HEK293 (cell line): Measurements from ENCODE around the gene NOP10.

Source experiments
- CTCF ChIA-PET: fragments of 350-600 bp; formaldehyde crosslinking; extraction: SDS; loops from one replicate; lab custom pipeline; 2021; ENCODE audit warnings: antibody characterized with exemption; lab: Yijun Ruan, JAX
- POLR2A ChIA-PET: fragments of 300-600 bp; formaldehyde crosslinking; extraction: SDS; loops from one replicate; lab custom pipeline; 2020; ENCODE audit warnings: antibody characterized with exemption, inconsistent platforms; lab: Yijun Ruan, JAX
- H3K27ac ChIP-seq: fragments of 200-500 bp; sonication (Bioruptor generic); 2 replicates; pipeline ENCODE4 v1.5.1; 2014; ENCODE audit warnings: low read depth, low read length, control low read depth, inconsistent platforms; ENCODE audit errors: extremely low read depth
- H3K36me3 ChIP-seq, 2 experiments: fragments of 200-500 bp in 1 of 2; sonication (Bioruptor generic) in 1 of 2; 1 replicate in 1 of 2; 2 replicates in 1 of 2; pipeline ENCODE4 v1.5.1; 2014 to 2017; ENCODE audit warnings: inconsistent platforms in 2 of 2, low read length in 2 of 2; ENCODE audit not compliant: control insufficient read depth in 2 of 2, insufficient read depth in 1 of 2
- H3K4me1 ChIP-seq: fragments of 200-500 bp; sonication (Bioruptor generic); 2 replicates; pipeline ENCODE4 v1.5.1; 2014; ENCODE audit warnings: mild to moderate bottlenecking, low read length, inconsistent platforms; ENCODE audit not compliant: control insufficient read depth, insufficient read depth
- H3K4me3 ChIP-seq: 2 replicates; pipeline ENCODE4 v1.5.1; 2011; ENCODE audit warnings: low read depth, mild to moderate bottlenecking, control low read depth, low read length, moderate library complexity
- H3K9me3 ChIP-seq: fragments of 200-500 bp; sonication (Bioruptor generic); 2 replicates; pipeline ENCODE4 v1.5.1; 2014; ENCODE audit warnings: low read depth, low read length, inconsistent platforms; ENCODE audit not compliant: control insufficient read depth, insufficient read depth
- GLI2 ChIP-seq: fragments of 450-650 bp; formaldehyde crosslinking; IDR thresholded peaks from 2 replicates; pipeline ENCODE4; 2017; ENCODE audit warnings: missing biosample characterization, missing genetic modification characterization, low read depth, borderline replicate concordance
- HOXD13 ChIP-seq: sonication (generic); formaldehyde crosslinking; IDR thresholded peaks from 2 replicates; pipeline ENCODE4 v1.8.0; 2022; ENCODE audit warnings: missing genetic modification reagents, borderline replicate concordance
- KLF16 ChIP-seq: fragments of 450-650 bp; formaldehyde crosslinking; IDR thresholded peaks from 2 replicates; pipeline ENCODE4 v1.5.1; 2017; ENCODE audit warnings: missing biosample characterization, missing genetic modification characterization
- ZBTB6 ChIP-seq: fragments of 450-650 bp; formaldehyde crosslinking; IDR thresholded peaks from 2 replicates; pipeline ENCODE4 v1.5.1; 2017; ENCODE audit warnings: missing biosample characterization, missing genetic modification characterization
- ZBTB7A ChIP-seq: fragments of 450-650 bp; formaldehyde crosslinking; IDR thresholded peaks from 2 replicates; pipeline ENCODE4 v1.5.1; 2016; ENCODE audit warnings: low read depth, missing biosample characterization, missing genetic modification characterization
- ZNF114 ChIP-seq: fragments of 450-650 bp; formaldehyde crosslinking; IDR thresholded peaks from 2 replicates; pipeline ENCODE4 v1.5.0; 2017; ENCODE audit warnings: missing biosample characterization, missing genetic modification characterization
- ZNF148 ChIP-seq: fragments of 450-650 bp; formaldehyde crosslinking; IDR thresholded peaks from 2 replicates; pipeline ENCODE4 v1.5.0; 2017; ENCODE audit warnings: missing biosample characterization, missing genetic modification characterization, borderline replicate concordance
- ZNF155 ChIP-seq: fragments of 450-650 bp; formaldehyde crosslinking; IDR thresholded peaks from 2 replicates; pipeline ENCODE4 v1.5.1; 2016; ENCODE audit warnings: missing biosample characterization, missing genetic modification characterization
- ZNF169 ChIP-seq: fragments of 450-650 bp; formaldehyde crosslinking; IDR thresholded peaks from 2 replicates; pipeline ENCODE4 v1.5.1; 2016; ENCODE audit warnings: missing biosample characterization, missing genetic modification characterization
- ZNF174 ChIP-seq: fragments of 450-650 bp; formaldehyde crosslinking; IDR thresholded peaks from 2 replicates; pipeline ENCODE4 v1.5.0; 2017; ENCODE audit warnings: missing biosample characterization, mild to moderate bottlenecking, missing genetic modification characterization
- ZNF202 ChIP-seq: fragments of 450-650 bp; formaldehyde crosslinking; IDR thresholded peaks from 2 replicates; pipeline ENCODE4 v1.5.1; 2016; ENCODE audit warnings: missing biosample characterization, missing genetic modification characterization, borderline replicate concordance
- ZNF24 ChIP-seq: fragments of 450-650 bp; formaldehyde crosslinking; IDR thresholded peaks from 2 replicates; pipeline ENCODE4 v1.5.1; 2016; ENCODE audit warnings: missing biosample characterization, missing genetic modification characterization
- ZNF473 ChIP-seq: fragments of 450-650 bp; formaldehyde crosslinking; IDR thresholded peaks from 2 replicates; pipeline ENCODE4 v1.5.1; 2017; ENCODE audit warnings: missing biosample characterization, missing genetic modification characterization
- ZNF513 ChIP-seq: fragments of 450-650 bp; IDR thresholded peaks from 2 replicates; pipeline ENCODE4 v1.5.1; 2018; ENCODE audit warnings: missing biosample characterization, missing genetic modification characterization
- ZNF514 ChIP-seq: fragments of 450-650 bp; formaldehyde crosslinking; IDR thresholded peaks from 2 replicates; pipeline ENCODE4 v1.5.1; 2016; ENCODE audit warnings: missing biosample characterization, missing genetic modification characterization
- ZNF521 ChIP-seq: fragments of 450-650 bp; formaldehyde crosslinking; IDR thresholded peaks from 2 replicates; pipeline ENCODE4 v1.5.1; 2017; ENCODE audit warnings: missing biosample characterization, mild to moderate bottlenecking, missing genetic modification characterization
- ZNF610 ChIP-seq: fragments of 450-650 bp; formaldehyde crosslinking; IDR thresholded peaks from 2 replicates; pipeline ENCODE4 v1.5.1; 2016; ENCODE audit warnings: missing biosample characterization, missing genetic modification characterization, borderline replicate concordance
- ZNF624 ChIP-seq: fragments of 450-650 bp; formaldehyde crosslinking; IDR thresholded peaks from 2 replicates; pipeline ENCODE4 v1.5.1; 2017; ENCODE audit warnings: missing biosample characterization, missing genetic modification characterization
- ZNF660 ChIP-seq: fragments of 450-650 bp; IDR thresholded peaks from 2 replicates; pipeline ENCODE4 v1.5.1; 2018; ENCODE audit warnings: missing biosample characterization, mild to moderate bottlenecking, missing genetic modification characterization
- ZNF707 ChIP-seq: fragments of 450-650 bp; formaldehyde crosslinking; IDR thresholded peaks from 2 replicates; pipeline ENCODE4 v1.5.1; 2016; ENCODE audit warnings: missing biosample characterization, missing genetic modification characterization
- ZNF76 ChIP-seq: fragments of 450-650 bp; formaldehyde crosslinking; IDR thresholded peaks from 2 replicates; pipeline ENCODE4; 2016; ENCODE audit warnings: low read depth, missing biosample characterization, missing genetic modification characterization, borderline replicate concordance
- ZSCAN16 ChIP-seq: fragments of 450-650 bp; formaldehyde crosslinking; IDR thresholded peaks from 2 replicates; pipeline ENCODE4 v1.5.1; 2016; ENCODE audit warnings: missing biosample characterization, missing genetic modification characterization
- ZSCAN23 ChIP-seq: fragments of 450-650 bp; formaldehyde crosslinking; IDR thresholded peaks from 2 replicates; pipeline ENCODE4 v1.5.1; 2016; ENCODE audit warnings: missing biosample characterization, missing genetic modification characterization
- ZSCAN5A ChIP-seq: fragments of 450-650 bp; formaldehyde crosslinking; IDR thresholded peaks from 2 replicates; pipeline ENCODE4 v1.5.1; 2016; ENCODE audit warnings: missing biosample characterization, missing genetic modification characterization

NOP10 gene

GRCh38 chr15:34327906-34328305 lies 15.0 kb downstream of the NOP10 start:
- no peak for TF ChIP-seq ZNF202 (tag by site-specific recombination)
- CTCF ChIA-PET: interaction anchor here (0.5 to 0.7 kb wide), 2 partner anchors 62 to 259 kb away, joined by 3 to 4 read pairs; no protein-coding TSS in a partner anchor
- no peak overlapping the region for H3K27ac ChIP-seq
- no peaks in the 10 kb centered on the region for H3K9me3 ChIP-seq
- no peak overlapping the region for H3K4me3 ChIP-seq
- POLR2A ChIA-PET: interaction anchor here (1.2 kb wide), 1 partner anchor 9 kb away, joined by 3 read pairs; no protein-coding TSS in a partner anchor
- no peaks in the 10 kb centered on the region for H3K4me1 ChIP-seq
- no peaks in the 10 kb centered on the region for H3K36me3 ChIP-seq

- no peaks in the 10 kb centered on the region for H3K36me3 ChIP-seq
- TF ChIP-seq HOXD13: no peak
- TF ChIP-seq ZNF155 (tag by site-specific recombination): no peak
- TF ChIP-seq ZBTB7A: no peak
- TF ChIP-seq ZSCAN23 (tag by site-specific recombination): no peak
- no peak for TF ChIP-seq ZNF169 (tag by site-specific recombination)
- TF ChIP-seq ZNF473 (tag by site-specific recombination): no peak
- TF ChIP-seq ZNF610 (tag by site-specific recombination): no peak
- no peak for TF ChIP-seq ZSCAN16 (tag by site-specific recombination)
- TF ChIP-seq ZNF513: no peak
- TF ChIP-seq, all 188 proteins: peak for 0
- CTCF ChIA-PET: interaction anchor here (0.6 kb wide), 1 partner anchor 620 kb away, joined by 3 read pairs; no protein-coding TSS in a partner anchor
- Histone ChIP-seq H3K27ac (no peak overlapping the region), H3K4me3 (no peak overlapping the region), H3K4me1 (no peaks in the 10 kb centered on the region), H3K9me3 (no peaks in the 10 kb centered on the region)
- POLR2A ChIA-PET: no interaction called here
Measured at GRCh38 chr15:34325368-34325767, 17.6 kb downstream of the NOP10 start.

GRCh38 chr15:34324933-34325332 lies 18.0 kb downstream of the NOP10 start:
- TF ChIP-seq ZNF521 (no peak), ZNF148 (tag by site-specific recombination) (no peak), ZNF174 (tag by site-specific recombination) (no peak)
- no peak overlapping the region for H3K4me3 ChIP-seq
- no peaks in the 10 kb centered on the region for H3K4me1 ChIP-seq
- H3K27ac ChIP-seq: no peak overlapping the region
- H3K9me3 ChIP-seq: no peaks in the 10 kb centered on the region
- no peaks in the 10 kb centered on the region for H3K36me3 ChIP-seq
- POLR2A ChIA-PET: no interaction called here
- CTCF ChIA-PET: interaction anchor here (0.6 kb wide), 1 partner anchor 620 kb away, joined by 3 read pairs; no protein-coding TSS in a partner anchor

GRCh38 chr15:34323217-34323616 lies 19.7 kb downstream of the NOP10 start:
- CTCF ChIA-PET: no interaction called here
- POLR2A ChIA-PET: no interaction called here
- Histone ChIP-seq H3K4me3 (no peak overlapping the region), H3K27ac (no peak overlapping the region), H3K4me1 (no peaks in the 10 kb centered on the region), H3K36me3 (no peaks in the 10 kb centered on the region), H3K9me3 (no peaks in the 10 kb centered on the region)
- TF ChIP-seq ZBTB6 (tag by site-specific recombination) (no peak), ZNF76 (tag by site-specific recombination) (no peak), ZNF660 (no peak), ZNF707 (tag by site-specific recombination) (no peak), GLI2 (no peak), KLF16 (tag by site-specific recombination) (no peak), ZNF114 (tag by site-specific recombination) (no peak), ZSCAN5A (tag by site-specific recombination) (no peak), ZNF514 (tag by site-specific recombination) (no peak), ZNF521 (no peak), ZNF624 (no peak), ZNF24 (no peak)
